CD4-positive, alpha-beta T cell (primary cell): ENCODE data around the gene LRRC3C. TPM values are rescaled to one million over a fixed set of nuclear protein-coding genes. Genes with fewer than 3 reads are reported as not detected.
A peak's percentile ranks its signal among the peaks of the same experiment; 100 is the strongest.

ENCODE experiments used
- ATAC-seq: fragments of 200-7000 bp; cut with Tn5 transposase; one replicate; pipeline ENCODE4 v1.10.0; 2022; ENCODE audit warnings: mild to moderate bottlenecking; ENCODE audit not compliant: poor library complexity
- CTCF ChIA-PET: fragments of 350-600 bp; sonication (Branson Sonifier 250); formaldehyde crosslinking; loops from one replicate; lab custom pipeline; 2021; ENCODE audit warnings: antibody characterized with exemption, inconsistent platforms; lab: Charles Lee
- POLR2A ChIA-PET: fragments of 350-600 bp; sonication (Branson Sonifier 250); formaldehyde crosslinking; loops from one replicate; lab custom pipeline; 2021; ENCODE audit warnings: antibody characterized with exemption, inconsistent platforms; lab: Charles Lee
- DNase-seq, 14 experiments: peaks; one replicate each; pipeline ENCODE4 v3.0.0-alpha.2; 2013 to 2020; ENCODE audit warnings: mixed read lengths in 2 of 14
- H3K27ac ChIP-seq, 2 donors: one replicate each; pipeline versions ENCODE4 v1.5.1 to v1.7.0; 2013; ENCODE audit warnings: low read length in 2 of 2, low read depth in 1 of 2, mild to moderate bottlenecking in 1 of 2
- H3K27me3 ChIP-seq, 2 experiments: 1 replicate in 1 of 2; 2 replicates in 1 of 2; pipeline versions ENCODE4 v1.6.1 to v1.7.0; 2013; ENCODE audit warnings: low read length in 2 of 2, control low read depth in 1 of 2, mild to moderate bottlenecking in 1 of 2, moderate library complexity in 1 of 2; ENCODE audit not compliant: insufficient read depth in 2 of 2, control insufficient read depth in 1 of 2
- H3K36me3 ChIP-seq: one replicate; pipeline ENCODE4 v1.6.1; 2013; ENCODE audit warnings: low read length, control low read depth; ENCODE audit not compliant: insufficient read depth
- H3K4me1 ChIP-seq: one replicate; pipeline ENCODE4 v1.6.1; 2013; ENCODE audit warnings: low read length, control low read depth; ENCODE audit not compliant: insufficient read depth
- H3K4me3 ChIP-seq: one replicate; pipeline ENCODE4 v1.5.1; 2013; ENCODE audit warnings: mild to moderate bottlenecking, low read length, moderate library complexity
- H3K9me3 ChIP-seq, 2 experiments: 1 replicate in 1 of 2; 2 replicates in 1 of 2; pipeline versions ENCODE4 v1.6.1 to v1.7.0; 2013; ENCODE audit warnings: low read length in 2 of 2, mild to moderate bottlenecking in 2 of 2, control low read depth in 1 of 2, moderate library complexity in 1 of 2; ENCODE audit not compliant: control insufficient read depth in 1 of 2, insufficient read depth in 1 of 2
- H3K27ac Mint-ChIP-seq: one replicate; pipeline ENCODE4 v1.8.0; 2020; ENCODE audit warnings: mixed read lengths
- H3K27me3 Mint-ChIP-seq: one replicate; pipeline ENCODE4 v1.8.0; 2021; ENCODE audit warnings: mixed read lengths
- H3K36me3 Mint-ChIP-seq: one replicate; pipeline ENCODE4 v1.8.0; 2021; ENCODE audit warnings: low read depth, mixed read lengths
- H3K4me1 Mint-ChIP-seq: one replicate; pipeline ENCODE4 v1.8.0; 2021; ENCODE audit warnings: low read depth, mixed read lengths
- H3K4me3 Mint-ChIP-seq: one replicate; pipeline ENCODE4 v1.8.0; 2020; ENCODE audit warnings: mild to moderate bottlenecking, mixed read lengths
- H3K9me3 Mint-ChIP-seq: one replicate; pipeline ENCODE4 v1.8.0; 2020; ENCODE audit warnings: mixed read lengths
- intact Hi-C, 2 experiments: fragments of 100-400 bp; cut with DNase I in 1 of 2; cut with micrococcal nuclease in 1 of 2; formaldehyde crosslinking; loops; one replicate each; pipeline versions ENCODE4 v1.15.1 to v1.9.0; 2023 to 2025; cut with DNase I, micrococcal nuclease
- total RNA-seq, 174 experiments: library from RNA in 2 of 174; stranded (reverse) in 2 of 174; gene quantifications; one replicate each; pipeline ENCODE4 v1.2.3 and lab custom pipeline; 2021 to 2026
- TF ChIP-seq, protein P1 (sequence below): fragments of 200-600 bp; IDR thresholded peaks from one replicate; pipeline ENCODE4 v1.8.0; 2022; ENCODE audit warnings: antibody characterized with exemption, mild to moderate bottlenecking

Gene LRRC3C
- total RNA-seq, 2 experiments from 2014 or later = not detected

DNA sequence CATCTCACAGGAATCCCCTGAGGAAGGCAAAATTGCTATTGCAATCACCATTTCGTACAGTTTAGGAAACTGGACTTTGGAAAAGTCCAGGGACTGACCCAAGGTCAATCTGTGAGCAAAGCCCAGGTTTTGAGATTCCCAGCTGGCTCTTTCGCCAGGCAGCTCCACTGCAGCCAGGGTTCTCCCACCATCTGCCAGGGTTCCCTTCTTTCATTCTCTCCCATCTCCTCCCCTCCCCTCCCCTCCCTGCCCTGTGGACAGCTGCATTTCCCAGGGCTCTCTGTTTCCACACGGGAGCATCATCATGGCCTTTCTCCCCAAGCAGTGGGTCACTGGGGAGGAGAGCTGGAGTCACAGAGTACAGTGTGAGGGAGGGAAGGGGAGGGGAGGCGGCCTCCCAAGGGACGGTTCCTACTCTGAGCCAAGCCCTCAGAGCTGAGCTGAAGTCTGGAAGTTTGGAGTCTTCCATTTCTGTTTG, 23.4 kb downstream of the LRRC3C start:
- Histone ChIP-seq H3K4me1 (peaks cover 20% of the 10 kb centered on the region), H3K27ac (no peak overlapping the region), H3K4me3 (no peak overlapping the region), H3K36me3 (no peaks in the 10 kb centered on the region), H3K27me3 (no peaks in the 10 kb centered on the region), H3K9me3 (no peaks in the 10 kb centered on the region)
- DNase-seq = no peak
- no peak for ATAC-seq
- intact Hi-C loops = loop anchor here in 1 of 2 experiments (10.0 kb wide), 1 partner anchor 316 kb away; the partner anchor contains the start of gene STARD3
- H3K36me3 Mint-ChIP-seq = no peaks in the 10 kb centered on the region
- H3K27me3 Mint-ChIP-seq = no peaks in the 10 kb centered on the region
- CTCF ChIA-PET = interaction anchor here (2.3 kb wide), 1 partner anchor 30 kb away, joined by 6 read pairs; the partner anchor contains the start of gene PSMD3
- TF ChIP-seq, protein P1, sequence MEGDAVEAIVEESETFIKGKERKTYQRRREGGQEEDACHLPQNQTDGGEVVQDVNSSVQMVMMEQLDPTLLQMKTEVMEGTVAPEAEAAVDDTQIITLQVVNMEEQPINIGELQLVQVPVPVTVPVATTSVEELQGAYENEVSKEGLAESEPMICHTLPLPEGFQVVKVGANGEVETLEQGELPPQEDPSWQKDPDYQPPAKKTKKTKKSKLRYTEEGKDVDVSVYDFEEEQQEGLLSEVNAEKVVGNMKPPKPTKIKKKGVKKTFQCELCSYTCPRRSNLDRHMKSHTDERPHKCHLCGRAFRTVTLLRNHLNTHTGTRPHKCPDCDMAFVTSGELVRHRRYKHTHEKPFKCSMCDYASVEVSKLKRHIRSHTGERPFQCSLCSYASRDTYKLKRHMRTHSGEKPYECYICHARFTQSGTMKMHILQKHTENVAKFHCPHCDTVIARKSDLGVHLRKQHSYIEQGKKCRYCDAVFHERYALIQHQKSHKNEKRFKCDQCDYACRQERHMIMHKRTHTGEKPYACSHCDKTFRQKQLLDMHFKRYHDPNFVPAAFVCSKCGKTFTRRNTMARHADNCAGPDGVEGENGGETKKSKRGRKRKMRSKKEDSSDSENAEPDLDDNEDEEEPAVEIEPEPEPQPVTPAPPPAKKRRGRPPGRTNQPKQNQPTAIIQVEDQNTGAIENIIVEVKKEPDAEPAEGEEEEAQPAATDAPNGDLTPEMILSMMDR = no peak
- POLR2A ChIA-PET = no interaction called here
- no peak overlapping the region for H3K4me3 Mint-ChIP-seq
- H3K4me1 Mint-ChIP-seq = peaks cover 31% of the 10 kb centered on the region
- no peak overlapping the region for H3K27ac Mint-ChIP-seq
- H3K9me3 Mint-ChIP-seq = no peaks in the 10 kb centered on the region

DNA sequence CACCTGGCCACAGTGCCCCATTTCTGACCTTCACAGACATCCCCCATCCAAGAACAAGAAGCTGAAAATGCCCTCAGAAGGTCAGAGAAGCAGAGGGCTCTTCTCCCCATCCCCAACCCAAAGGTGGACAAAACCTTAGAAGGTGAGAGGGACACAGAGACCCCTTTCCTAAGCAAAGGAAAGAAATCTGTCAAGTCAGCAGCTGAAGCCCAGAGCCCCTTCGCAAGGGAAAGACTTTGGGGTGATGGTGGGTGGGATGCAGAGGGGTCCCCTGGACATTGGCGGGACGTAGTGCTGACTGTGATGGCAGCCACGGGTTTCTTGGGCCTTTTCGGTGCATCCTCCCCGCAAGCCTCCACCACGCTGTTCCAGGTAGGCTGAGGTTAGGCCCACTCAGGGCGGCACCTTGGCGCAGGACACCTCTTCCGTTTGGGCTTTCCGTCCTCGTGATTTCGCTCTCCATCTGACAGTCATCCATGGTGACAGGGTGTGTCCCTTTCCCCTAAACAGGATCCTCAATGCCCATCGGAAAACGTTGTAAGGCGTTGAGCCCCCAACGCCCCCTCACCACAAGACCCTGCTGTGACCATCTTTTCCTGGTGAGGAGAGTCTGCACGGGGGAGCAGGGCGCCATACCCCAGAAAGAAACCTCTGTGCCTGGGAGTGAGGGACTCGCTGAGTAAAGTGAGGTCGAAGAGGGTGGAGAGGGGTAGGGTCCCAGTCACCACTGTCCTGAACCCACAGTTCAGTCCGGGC, 24.6 kb downstream of the LRRC3C start:
- Mint-ChIP-seq H3K36me3 (no peaks in the 10 kb centered on the region), H3K4me1 (peaks cover 31% of the 10 kb centered on the region), H3K9me3 (no peaks in the 10 kb centered on the region), H3K27me3 (no peaks in the 10 kb centered on the region), H3K4me3 (peak overlapping the region; percentile 68), H3K27ac (peak overlapping the region; percentile 24)
- DNase-seq (peak in 2 of 14 experiments; percentile 10 to 32), ATAC-seq (peak; percentile 1)
- Histone ChIP-seq H3K4me3 (peak overlapping the region; percentile 49), H3K27me3 (no peaks in the 10 kb centered on the region), H3K4me1 (peaks cover 20% of the 10 kb centered on the region), H3K27ac (no peak overlapping the region), H3K9me3 (no peaks in the 10 kb centered on the region), H3K36me3 (no peaks in the 10 kb centered on the region)
- intact Hi-C loops = loop anchor here in 1 of 2 experiments (10.0 kb wide), 1 partner anchor 317 kb away; the partner anchor contains the start of gene STARD3
- ChIA-PET CTCF (interaction anchor here (2.3 to 2.9 kb wide), 2 partner anchors 28 kb away, joined by 6 to 22 read pairs; partner anchors contain the start of gene PSMD3), POLR2A (interaction anchor here (1.0 to 3.6 kb wide), 4 partner anchors 25 to 222 kb away, joined by 3 to 46 read pairs (median 5); partner anchors contain the start of genes LRRC3C, MIEN1, ORMDL3 and PSMD3)
- TF ChIP-seq, protein P1 = no peak

DNA sequence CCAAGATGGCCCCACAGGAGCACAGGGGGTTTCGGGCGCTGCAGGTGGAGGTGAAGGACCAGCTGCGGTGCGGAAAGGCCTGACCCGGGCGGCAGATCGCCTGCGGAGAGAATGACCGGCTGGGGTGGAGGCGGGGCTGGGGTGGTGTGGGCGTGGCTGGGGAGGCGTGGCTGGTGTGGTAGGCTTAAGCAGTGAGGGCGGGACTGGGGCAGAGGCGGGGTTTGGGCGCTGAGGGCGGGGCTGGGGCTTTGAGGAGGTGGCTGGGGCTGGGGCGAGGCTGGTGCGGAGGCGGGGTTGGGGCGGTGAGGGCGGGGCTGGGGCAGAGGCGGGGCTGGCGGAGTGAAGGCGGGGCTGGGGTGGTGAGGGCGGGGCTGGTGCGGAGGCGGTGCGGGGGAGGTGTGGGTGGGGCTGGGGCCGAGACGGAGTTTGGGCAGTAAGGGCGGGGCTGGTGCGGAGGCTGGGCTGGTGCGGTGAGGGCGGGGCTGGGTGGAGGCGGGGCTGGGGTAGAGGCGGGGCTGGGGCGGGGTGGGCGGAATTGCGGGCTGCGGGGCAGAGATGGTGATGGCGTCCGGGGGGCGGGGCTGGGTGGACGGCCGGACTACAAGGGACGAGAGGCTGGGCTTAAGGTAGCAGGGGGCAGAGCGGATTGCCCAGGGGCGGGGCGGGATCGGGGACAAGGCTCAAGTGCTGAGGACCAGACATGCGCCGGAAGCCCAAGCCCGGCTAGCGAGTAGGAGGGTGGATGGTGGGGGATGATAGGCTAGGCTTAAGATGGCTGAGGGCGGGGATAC, 25.3 kb downstream of the LRRC3C start:
- peak; percentile 86 for ATAC-seq
- DNase-seq = peak; percentile 90 to 99 (median 98)
- intact Hi-C loops = loop anchor here in 1 of 2 experiments (1.0 to 10.0 kb wide), 2 partner anchors 26 to 318 kb away; partner anchors contain the start of genes LRRC3C, ORMDL3 and STARD3
- ChIA-PET CTCF (interaction anchor here (2.9 kb wide), 1 partner anchor 27 kb away, joined by 22 read pairs; the partner anchor contains the start of gene PSMD3), POLR2A (interaction anchor here (1.0 to 3.6 kb wide), 4 partner anchors 26 to 223 kb away, joined by 3 to 46 read pairs (median 5); partner anchors contain the start of genes LRRC3C, MIEN1, ORMDL3 and PSMD3)
- Histone ChIP-seq H3K9me3 (no peaks in the 10 kb centered on the region), H3K27me3 (no peaks in the 10 kb centered on the region), H3K27ac (peak overlapping the region; percentile 22 to 41), H3K36me3 (no peaks in the 10 kb centered on the region), H3K4me3 (peak overlapping the region; percentile 66), H3K4me1 (peaks cover 20% of the 10 kb centered on the region)
- Mint-ChIP-seq H3K27ac (peak overlapping the region; percentile 77), H3K4me3 (peak overlapping the region; percentile 90), H3K36me3 (no peaks in the 10 kb centered on the region), H3K9me3 (no peaks in the 10 kb centered on the region), H3K4me1 (peaks cover 25% of the 10 kb centered on the region), H3K27me3 (no peaks in the 10 kb centered on the region)
- TF ChIP-seq, protein P1 = no peak
